ENCODE data around the gene GNAL.

DNA sequence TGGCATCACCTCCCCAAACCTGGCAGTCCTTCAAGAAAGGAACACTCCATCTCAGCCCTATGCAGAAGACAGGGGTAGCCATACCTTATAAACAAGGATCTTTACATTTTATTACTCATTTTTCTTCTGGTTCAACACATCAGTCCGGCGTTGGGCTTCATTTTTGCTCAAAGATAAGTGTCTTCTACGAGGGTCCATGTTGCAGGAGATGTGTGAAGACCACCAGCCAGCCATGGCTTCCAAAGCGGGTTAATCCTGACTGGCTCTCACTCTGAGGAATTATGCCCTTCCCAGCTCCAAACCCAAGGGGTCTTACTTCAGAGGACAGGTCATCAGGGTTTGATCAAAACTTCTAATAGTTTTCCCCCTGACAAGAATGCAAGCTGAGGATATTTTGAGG, 23.9 kb upstream of the GNAL start:
- TF ChIP-seq, protein P1, sequence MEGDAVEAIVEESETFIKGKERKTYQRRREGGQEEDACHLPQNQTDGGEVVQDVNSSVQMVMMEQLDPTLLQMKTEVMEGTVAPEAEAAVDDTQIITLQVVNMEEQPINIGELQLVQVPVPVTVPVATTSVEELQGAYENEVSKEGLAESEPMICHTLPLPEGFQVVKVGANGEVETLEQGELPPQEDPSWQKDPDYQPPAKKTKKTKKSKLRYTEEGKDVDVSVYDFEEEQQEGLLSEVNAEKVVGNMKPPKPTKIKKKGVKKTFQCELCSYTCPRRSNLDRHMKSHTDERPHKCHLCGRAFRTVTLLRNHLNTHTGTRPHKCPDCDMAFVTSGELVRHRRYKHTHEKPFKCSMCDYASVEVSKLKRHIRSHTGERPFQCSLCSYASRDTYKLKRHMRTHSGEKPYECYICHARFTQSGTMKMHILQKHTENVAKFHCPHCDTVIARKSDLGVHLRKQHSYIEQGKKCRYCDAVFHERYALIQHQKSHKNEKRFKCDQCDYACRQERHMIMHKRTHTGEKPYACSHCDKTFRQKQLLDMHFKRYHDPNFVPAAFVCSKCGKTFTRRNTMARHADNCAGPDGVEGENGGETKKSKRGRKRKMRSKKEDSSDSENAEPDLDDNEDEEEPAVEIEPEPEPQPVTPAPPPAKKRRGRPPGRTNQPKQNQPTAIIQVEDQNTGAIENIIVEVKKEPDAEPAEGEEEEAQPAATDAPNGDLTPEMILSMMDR (IDR thresholded peaks at IDR 0.05): no peak
- TF ChIP-seq POLR2AphosphoS5 (IDR thresholded peaks at IDR 0.05): no peak
- TF ChIP-seq POLR2A (IDR thresholded peaks at IDR 0.05): no peak
